Activated naive CD8-positive, alpha-beta T cell treated with anti-CD3 and anti-CD28 coated beads, Interleukin-2, amount 50 U/mL, for 24 hours (primary cell): ENCODE data around the gene RTF2.

Source experiments
- ATAC-seq: fragments of 150-1000 bp; cut with Tn5 transposase; one replicate; pipeline ENCODE4 v1.10.0; 2021
- DNase-seq: peaks from one replicate; pipeline ENCODE4 v3.0.0; 2021
- H3K27ac Mint-ChIP-seq: one replicate; pipeline ENCODE4 v1.8.0; 2021; ENCODE audit warnings: mild to moderate bottlenecking, mixed read lengths
- H3K27me3 Mint-ChIP-seq: one replicate; pipeline ENCODE4 v1.8.0; 2021; ENCODE audit warnings: mixed read lengths
- H3K36me3 Mint-ChIP-seq: one replicate; pipeline ENCODE4 v1.8.0; 2021; ENCODE audit warnings: low read depth, mixed read lengths
- H3K4me1 Mint-ChIP-seq: one replicate; pipeline ENCODE4 v1.8.0; 2021; ENCODE audit warnings: mixed read lengths
- H3K4me3 Mint-ChIP-seq: one replicate; pipeline ENCODE4 v1.8.0; 2021; ENCODE audit warnings: mild to moderate bottlenecking, moderate library complexity, mixed read lengths
- H3K9me3 Mint-ChIP-seq: one replicate; pipeline ENCODE4 v1.8.0; 2021; ENCODE audit warnings: mixed read lengths

Gene RTF2, protein sequence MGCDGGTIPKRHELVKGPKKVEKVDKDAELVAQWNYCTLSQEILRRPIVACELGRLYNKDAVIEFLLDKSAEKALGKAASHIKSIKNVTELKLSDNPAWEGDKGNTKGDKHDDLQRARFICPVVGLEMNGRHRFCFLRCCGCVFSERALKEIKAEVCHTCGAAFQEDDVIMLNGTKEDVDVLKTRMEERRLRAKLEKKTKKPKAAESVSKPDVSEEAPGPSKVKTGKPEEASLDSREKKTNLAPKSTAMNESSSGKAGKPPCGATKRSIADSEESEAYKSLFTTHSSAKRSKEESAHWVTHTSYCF

GRCh38 chr20:56468316-56469076, at the start of gene RTF2:
Gene RTF2 (plus strand): TSS chr20:56468627. CDS start chr20:56468698, 71 bp downstream.
- H3K4me1 Mint-ChIP-seq: peaks cover 44% of the 10 kb centered on the region
- ATAC-seq: peak; percentile 100
- peak within 1 kb of the TSS; percentile 99 for H3K4me3 Mint-ChIP-seq
- no peaks in the 10 kb centered on the region for H3K9me3 Mint-ChIP-seq
- DNase-seq: peak; percentile 98
- H3K27ac Mint-ChIP-seq: peak within 1 kb of the TSS; percentile 93
- H3K27me3 Mint-ChIP-seq: no peaks in the 10 kb centered on the region
- peaks cover 4% of the 10 kb centered on the region for H3K36me3 Mint-ChIP-seq

DNA sequence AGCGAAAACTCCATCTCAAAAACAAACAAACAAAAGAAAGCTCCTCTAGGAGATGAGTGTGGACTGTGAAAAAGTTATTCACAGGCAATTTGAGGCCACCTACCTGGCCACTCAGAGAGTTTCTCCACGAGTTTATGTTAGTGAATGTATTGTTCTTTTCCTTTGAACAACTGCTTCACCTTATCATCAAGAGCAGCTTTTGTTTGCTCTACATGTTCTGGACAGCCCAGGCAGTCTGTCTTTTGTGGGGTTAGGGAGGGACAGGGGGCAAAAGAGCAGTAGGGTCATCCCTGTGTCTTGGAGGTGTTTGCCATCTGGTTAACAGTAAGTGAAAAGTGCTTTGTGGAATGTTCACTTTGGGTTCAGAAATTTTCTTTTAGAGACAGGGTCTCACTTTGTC, 48.4 kb upstream of the RTF2 start:
- Mint-ChIP-seq H3K36me3 (peaks cover 7% of the 10 kb centered on the region), H3K9me3 (no peaks in the 10 kb centered on the region), H3K27ac (peak overlapping the region; percentile 64), H3K4me1 (peaks cover 95% of the 10 kb centered on the region), H3K4me3 (no peak overlapping the region), H3K27me3 (no peaks in the 10 kb centered on the region)
- ATAC-seq: no peak
- DNase-seq: no peak

DNA sequence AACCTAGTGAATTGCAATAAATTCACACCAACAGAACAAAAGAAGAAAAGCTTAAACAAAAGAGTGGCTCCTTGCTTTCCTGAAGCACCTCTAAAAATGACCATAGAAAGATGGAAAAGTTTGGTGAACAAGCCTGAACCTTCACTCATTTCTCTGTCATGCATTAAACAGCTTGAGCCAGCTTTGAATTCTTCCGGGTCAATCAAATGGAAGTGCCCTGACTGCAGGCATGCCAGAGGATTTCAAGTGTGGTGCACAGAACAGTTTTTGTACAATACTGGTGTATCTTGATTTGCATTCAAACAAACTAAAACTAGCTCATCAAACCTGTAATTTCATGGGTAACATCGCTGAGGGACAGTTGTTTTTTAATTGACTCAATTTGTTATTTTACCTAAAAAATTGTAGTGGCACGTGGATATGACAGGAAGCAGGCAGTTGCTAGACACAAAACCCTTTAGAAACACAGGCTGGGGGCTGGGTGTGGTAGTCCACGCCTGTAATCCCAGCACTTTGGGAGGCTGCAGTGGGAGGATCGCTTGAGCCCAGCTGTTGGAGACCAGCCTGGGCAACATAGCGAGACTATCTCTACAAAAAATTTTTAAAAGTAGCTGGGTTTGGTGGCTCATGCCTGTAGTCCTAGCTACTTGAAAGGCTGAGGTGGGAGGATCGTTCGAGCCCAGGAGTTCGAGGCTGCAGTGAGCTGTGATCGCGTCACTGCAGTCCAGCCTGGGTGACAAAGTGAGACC, 47.3 kb upstream of the RTF2 start:
- Mint-ChIP-seq H3K4me3 (no peak overlapping the region), H3K27ac (peak overlapping the region; percentile 73), H3K27me3 (no peaks in the 10 kb centered on the region), H3K9me3 (no peaks in the 10 kb centered on the region), H3K36me3 (peaks cover 7% of the 10 kb centered on the region), H3K4me1 (peaks cover 89% of the 10 kb centered on the region)
- ATAC-seq: no peak
- no peak for DNase-seq

DNA sequence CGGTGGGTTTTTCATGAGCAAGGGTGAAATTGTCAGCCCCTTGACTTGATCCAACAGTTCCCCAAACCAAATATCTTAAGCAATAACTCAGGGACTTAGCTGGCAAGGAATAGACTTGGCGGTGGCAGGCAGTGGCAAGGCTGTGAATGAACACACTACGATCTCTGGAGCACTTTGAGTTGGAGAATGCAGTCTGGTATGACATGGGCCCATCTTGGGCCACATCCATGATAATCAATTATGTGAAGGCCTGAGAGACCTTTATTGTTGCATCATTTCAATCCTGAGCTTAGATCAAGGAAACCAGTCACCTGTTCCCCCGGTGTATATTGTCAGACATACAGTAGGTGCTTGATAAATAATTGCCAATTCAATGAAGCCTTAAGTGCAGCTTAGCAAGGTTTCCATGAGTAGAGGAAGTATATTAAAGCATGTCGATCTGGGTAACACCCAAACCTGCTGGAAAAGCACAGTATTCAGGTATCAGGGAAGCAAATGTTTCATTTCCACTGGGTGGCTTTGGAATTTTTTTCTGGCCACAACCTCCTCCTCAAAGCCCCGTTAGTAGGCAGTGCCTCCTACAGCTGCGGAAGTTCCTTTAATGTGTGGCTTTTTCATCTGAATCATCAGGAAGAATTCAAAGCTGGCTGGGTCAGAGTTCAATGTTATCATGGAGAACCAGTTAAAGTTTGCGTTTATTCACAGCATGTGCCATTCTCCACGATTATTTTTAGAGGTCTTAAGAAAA, 46.2 kb upstream of the RTF2 start:
- DNase-seq: no peak
- Mint-ChIP-seq H3K36me3 (peaks cover 7% of the 10 kb centered on the region), H3K27me3 (no peaks in the 10 kb centered on the region), H3K4me1 (peaks cover 82% of the 10 kb centered on the region), H3K9me3 (no peaks in the 10 kb centered on the region), H3K27ac (peak overlapping the region; percentile 76), H3K4me3 (peak overlapping the region; percentile 24)
- ATAC-seq: no peak

GRCh38 chr20:56422824-56423189, 45.6 kb upstream of the RTF2 start:
- Mint-ChIP-seq H3K4me3 (peak overlapping the region; percentile 24), H3K36me3 (peaks cover 7% of the 10 kb centered on the region), H3K27ac (peak overlapping the region; percentile 76), H3K9me3 (no peaks in the 10 kb centered on the region), H3K27me3 (no peaks in the 10 kb centered on the region), H3K4me1 (peaks cover 82% of the 10 kb centered on the region)
- no peak for DNase-seq
- no peak for ATAC-seq

DNA sequence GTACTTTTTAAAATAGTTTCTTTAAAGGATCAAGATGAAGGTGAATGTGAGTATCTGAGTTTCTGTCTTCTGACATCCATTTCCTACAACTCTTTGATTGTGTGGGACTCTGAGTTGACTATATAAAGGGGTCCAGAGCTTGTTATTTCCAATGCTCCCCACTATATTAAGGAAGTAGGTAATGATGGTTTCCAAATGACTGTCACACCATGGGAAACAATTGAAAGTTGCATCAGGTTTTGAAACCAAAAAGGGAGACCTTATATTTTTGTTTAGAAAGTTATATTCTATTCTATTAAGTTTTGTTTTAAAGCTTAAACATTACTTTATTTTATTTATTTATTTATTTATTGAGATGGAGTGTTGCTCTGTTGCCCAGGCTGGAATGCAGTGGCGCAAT, 45.2 kb upstream of the RTF2 start:
- Mint-ChIP-seq H3K36me3 (peaks cover 7% of the 10 kb centered on the region), H3K4me3 (no peak overlapping the region), H3K27me3 (no peaks in the 10 kb centered on the region), H3K4me1 (peaks cover 82% of the 10 kb centered on the region), H3K27ac (peak overlapping the region; percentile 76), H3K9me3 (no peaks in the 10 kb centered on the region)
- DNase-seq (no peak), ATAC-seq (no peak)

- no peak for DNase-seq
- peaks cover 82% of the 10 kb centered on the region for H3K4me1 Mint-ChIP-seq
- H3K4me3 Mint-ChIP-seq: no peak overlapping the region
- H3K27me3 Mint-ChIP-seq: no peaks in the 10 kb centered on the region
- peaks cover 6% of the 10 kb centered on the region for H3K36me3 Mint-ChIP-seq
- no peak overlapping the region for H3K27ac Mint-ChIP-seq
- H3K9me3 Mint-ChIP-seq: no peaks in the 10 kb centered on the region
- no peak for ATAC-seq
Observed at GRCh38 chr20:56423886-56424285, 44.5 kb upstream of the RTF2 start.

- H3K36me3 Mint-ChIP-seq: peaks cover 3% of the 10 kb centered on the region
- no peaks in the 10 kb centered on the region for H3K9me3 Mint-ChIP-seq
- no peak for ATAC-seq
- H3K4me3 Mint-ChIP-seq: no peak overlapping the region
- DNase-seq: no peak
- H3K4me1 Mint-ChIP-seq: peaks cover 82% of the 10 kb centered on the region
- H3K27me3 Mint-ChIP-seq: no peaks in the 10 kb centered on the region
- H3K27ac Mint-ChIP-seq: peak overlapping the region; percentile 29
Observed at GRCh38 chr20:56424931-56425330, 43.5 kb upstream of the RTF2 start.

GRCh38 chr20:56426026-56426425, 42.4 kb upstream of the RTF2 start:
- peaks cover 83% of the 10 kb centered on the region for H3K4me1 Mint-ChIP-seq

GRCh38 chr20:56426926-56427325, 41.5 kb upstream of the RTF2 start:
- ATAC-seq (no peak), DNase-seq (no peak)
- Mint-ChIP-seq H3K36me3 (no peaks in the 10 kb centered on the region), H3K27ac (no peak overlapping the region), H3K9me3 (no peaks in the 10 kb centered on the region), H3K4me1 (peaks cover 77% of the 10 kb centered on the region), H3K27me3 (no peaks in the 10 kb centered on the region), H3K4me3 (no peak overlapping the region)

More at GRCh38 chr20:56426026-56426425, 42.4 kb upstream of the RTF2 start:
- H3K4me3 Mint-ChIP-seq: no peak overlapping the region
- H3K27ac Mint-ChIP-seq: no peak overlapping the region
- ATAC-seq (no peak), DNase-seq (no peak)
- peaks cover 2% of the 10 kb centered on the region for H3K36me3 Mint-ChIP-seq
- H3K9me3 Mint-ChIP-seq: no peaks in the 10 kb centered on the region
- H3K27me3 Mint-ChIP-seq: no peaks in the 10 kb centered on the region

DNA sequence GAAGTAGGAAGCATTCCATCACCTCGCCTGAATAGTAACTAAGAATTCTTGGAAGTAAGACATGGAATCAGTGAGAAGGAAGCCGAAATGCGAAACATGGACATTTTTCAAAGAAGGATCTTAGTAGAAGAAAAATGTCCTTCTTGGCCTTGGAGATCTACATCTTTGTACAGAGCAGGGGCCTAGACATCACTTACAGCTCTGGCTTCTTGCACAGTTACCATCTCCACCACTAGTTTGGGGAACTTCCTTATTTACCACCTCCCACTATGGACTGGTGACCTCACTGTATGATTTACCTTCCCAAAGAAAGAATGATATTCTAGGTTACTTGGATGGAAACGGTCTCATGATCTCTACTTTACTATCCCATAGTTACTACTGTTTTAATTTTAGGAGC, 40.6 kb upstream of the RTF2 start:
- peak overlapping the region; percentile 92 for H3K27ac Mint-ChIP-seq
- no peaks in the 10 kb centered on the region for H3K9me3 Mint-ChIP-seq
- peaks cover 72% of the 10 kb centered on the region for H3K4me1 Mint-ChIP-seq
- no peak for DNase-seq
- no peaks in the 10 kb centered on the region for H3K36me3 Mint-ChIP-seq
- ATAC-seq: no peak
- H3K4me3 Mint-ChIP-seq: no peak overlapping the region
- H3K27me3 Mint-ChIP-seq: no peaks in the 10 kb centered on the region

DNA sequence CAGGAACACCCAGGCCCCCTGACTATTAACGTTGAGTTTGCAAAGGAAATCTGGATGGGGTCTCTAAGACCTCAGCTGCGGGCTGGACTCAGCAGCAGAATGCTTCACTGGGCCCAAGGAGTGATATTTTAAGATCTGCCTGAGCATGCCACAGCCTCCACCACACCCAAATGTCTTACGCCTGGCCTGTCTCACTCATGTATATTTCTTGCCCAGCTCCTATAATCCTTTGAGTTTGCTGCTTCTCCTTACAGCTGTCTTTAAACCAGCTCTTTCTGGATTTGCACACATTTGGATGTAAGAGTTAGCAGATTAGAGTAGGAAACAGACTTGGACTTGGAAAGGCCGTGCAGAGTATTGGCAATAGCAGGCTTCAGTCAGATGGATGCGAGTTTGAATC, 40.0 kb upstream of the RTF2 start:
- H3K27ac Mint-ChIP-seq: peak overlapping the region; percentile 92
- DNase-seq (no peak), ATAC-seq (no peak)

DNA sequence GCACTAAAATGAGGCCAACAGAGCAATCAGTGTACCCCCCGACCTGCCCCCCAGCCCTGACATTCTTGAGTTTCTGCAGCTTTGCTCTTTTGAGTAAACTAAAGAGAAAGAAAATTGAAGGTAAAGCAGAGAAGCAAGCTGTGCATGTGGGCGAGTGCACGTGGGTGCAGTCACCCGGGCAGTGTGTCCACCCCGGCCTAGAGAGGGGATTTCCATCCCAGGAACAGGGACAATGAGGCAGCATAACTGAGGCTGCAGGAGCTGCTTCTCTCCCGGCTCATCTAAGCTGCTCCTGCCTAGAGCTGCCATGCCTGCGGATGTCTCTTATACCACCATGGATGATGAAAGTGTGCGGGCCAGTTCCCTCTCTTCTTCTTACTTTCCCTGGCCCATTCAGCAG, 39.5 kb upstream of the RTF2 start:
- Mint-ChIP-seq H3K4me3 (peak overlapping the region; percentile 71), H3K27ac (peak overlapping the region; percentile 92), H3K4me1 (peaks cover 75% of the 10 kb centered on the region), H3K9me3 (no peaks in the 10 kb centered on the region), H3K36me3 (no peaks in the 10 kb centered on the region), H3K27me3 (no peaks in the 10 kb centered on the region)
- ATAC-seq: no peak
- no peak for DNase-seq

More for the DNA sequence above, 40.0 kb upstream of the RTF2 start:
- no peaks in the 10 kb centered on the region for H3K36me3 Mint-ChIP-seq
- no peaks in the 10 kb centered on the region for H3K27me3 Mint-ChIP-seq
- peaks cover 73% of the 10 kb centered on the region for H3K4me1 Mint-ChIP-seq
- no peak overlapping the region for H3K4me3 Mint-ChIP-seq
- H3K9me3 Mint-ChIP-seq: no peaks in the 10 kb centered on the region

DNA sequence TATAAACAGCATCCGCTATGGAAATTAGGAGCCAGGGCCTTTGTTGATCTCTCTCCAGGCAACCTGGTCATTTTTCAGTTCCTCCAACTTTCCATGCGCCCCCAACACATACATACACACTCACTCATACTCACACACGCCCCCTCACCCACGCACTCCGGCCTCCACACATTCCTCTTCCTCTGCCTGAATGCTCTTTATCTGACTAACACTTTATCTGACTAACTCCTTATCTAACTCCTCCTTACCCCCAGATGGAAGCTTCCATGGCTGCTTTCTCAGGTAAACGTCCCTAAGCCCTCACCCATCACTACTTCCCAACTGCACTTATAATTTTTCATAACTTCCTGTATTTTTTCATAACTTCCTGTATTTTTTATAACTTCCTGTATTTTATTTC, 38.9 kb upstream of the RTF2 start:
- H3K36me3 Mint-ChIP-seq: peaks cover 3% of the 10 kb centered on the region
- H3K4me3 Mint-ChIP-seq: peak overlapping the region; percentile 71
- H3K27ac Mint-ChIP-seq: peak overlapping the region; percentile 92
- H3K4me1 Mint-ChIP-seq: peaks cover 76% of the 10 kb centered on the region
- DNase-seq (peak; percentile 57), ATAC-seq (peak; percentile 49)
- no peaks in the 10 kb centered on the region for H3K9me3 Mint-ChIP-seq
- no peaks in the 10 kb centered on the region for H3K27me3 Mint-ChIP-seq
